ENCODE data around the gene SRGAP2B. TPM values are rescaled to one million over a fixed set of nuclear protein-coding genes. Genes with fewer than 3 reads are reported as not detected.
"Not testable (repeated sequence)": the region's sequence is repeated elsewhere in the genome, so short reads cannot be mapped to it uniquely, and the experiment has no call there.

SRGAP2B gene
- total and polyA plus RNA-seq, 2 of the 8 experiments (the other 6 are each of a cell fraction or from before 2014, with no cell fraction given) = 4.9 to 39.5 TPM

- H3K56ac ChIP-seq (replicated peaks; ENCODE audit: insufficient read length, low read depth, low read length); H2AFZ ChIP-seq (ENCODE audit: low read length); H3K79me2 ChIP-seq (ENCODE audit: control insufficient read depth in 1 of 2, insufficient read depth in 2 of 2, low read length in 2 of 2); H4K91ac ChIP-seq (replicated peaks; ENCODE audit: insufficient read length, low read length); H4K5ac ChIP-seq (ENCODE audit: insufficient read length, low read depth, low read length); H2BK15ac ChIP-seq (ENCODE audit: low read length); H3K9ac ChIP-seq (replicated peaks in 1 of 4; ENCODE audit: extremely low read depth in 1 of 4, low read depth in 3 of 4, low read length in 3 of 4); H2AK5ac ChIP-seq (ENCODE audit: low read depth, low read length); H2BK12ac ChIP-seq (ENCODE audit: low read depth, low read length); CTCF ChIA-PET (ENCODE audit: partially characterized antibody); POLR2A ChIA-PET (ENCODE audit: partially characterized antibody); H2BK120ac ChIP-seq (replicated peaks; ENCODE audit: low read depth, low read length); DNase-seq (ENCODE audit: low read depth in 1 of 2, low spot score in 2 of 2); H3K27ac ChIP-seq (ENCODE audit: low read depth, low read length); H3K4me1 ChIP-seq (replicated peaks in 1 of 4; ENCODE audit: control insufficient read depth in 3 of 4, insufficient read depth in 4 of 4, low read length in 3 of 4); H4K20me1 ChIP-seq (replicated peaks in 1 of 2; ENCODE audit: control insufficient read depth in 1 of 2, insufficient read depth in 2 of 2, low read length in 2 of 2); H3K27me3 ChIP-seq (replicated peaks in 1 of 4; ENCODE audit: control insufficient read depth in 3 of 4, extremely low read depth in 1 of 4, insufficient read depth in 3 of 4, low read length in 3 of 4); H3K4ac ChIP-seq (replicated peaks; ENCODE audit: insufficient read length, low read depth, low read length); H2BK5ac ChIP-seq (ENCODE audit: low read depth, low read length); H2BK20ac ChIP-seq (ENCODE audit: low read length); H4K8ac ChIP-seq (ENCODE audit: extremely low read depth, insufficient read depth, low read length); FAIRE-seq; H3K14ac ChIP-seq (ENCODE audit: insufficient read length); H3K4me3 ChIP-seq (ENCODE audit: extremely low read depth in 1 of 4, insufficient read depth in 2 of 4, low read depth in 3 of 4, low read length in 4 of 4); H3K36me3 ChIP-seq (ENCODE audit: control insufficient read depth in 2 of 4, insufficient read depth in 4 of 4, low read length in 3 of 4); H3K9me3 ChIP-seq (ENCODE audit: insufficient read depth in 2 of 2, low read depth in 1 of 2, low read length in 1 of 2); H3K79me1 ChIP-seq (ENCODE audit: low read depth, low read length); H3K23me2 ChIP-seq (ENCODE audit: low read depth, low read length); H3K18ac ChIP-seq (ENCODE audit: extremely low read depth, low read length); H3K4me2 ChIP-seq (ENCODE audit: insufficient read depth in 1 of 2, low read depth in 2 of 2, low read length in 2 of 2); H3K23ac ChIP-seq (ENCODE audit: insufficient read length): not testable (repeated sequence)
- WGBS, 2 experiments (ENCODE audit: extremely low coverage in 1 of 2, insufficient coverage in 1 of 2, insufficient read length in 1 of 2, insufficient replicate concordance in 2 of 2, low coverage in 1 of 2, low lambda C conversion rate in 2 of 2, missing lambda C conversion rate in 1 of 2) = 93% methylated on average over 4 of the region's 9 CpGs; no CpG with 5 or more reads in 1 of the 2 experiments
Measured at GRCh38 chr1:144893710-144894438, 201.3 kb downstream of the SRGAP2B start.

- H4K91ac ChIP-seq (replicated peaks; ENCODE audit: insufficient read length, low read length); H3K79me1 ChIP-seq (ENCODE audit: low read depth, low read length); H4K8ac ChIP-seq (ENCODE audit: extremely low read depth, insufficient read depth, low read length); H3K18ac ChIP-seq (ENCODE audit: extremely low read depth, low read length); H2AFZ ChIP-seq (ENCODE audit: low read length); H4K20me1 ChIP-seq (replicated peaks in 1 of 2; ENCODE audit: control insufficient read depth in 1 of 2, insufficient read depth in 2 of 2, low read length in 2 of 2); H3K79me2 ChIP-seq (ENCODE audit: control insufficient read depth in 1 of 2, insufficient read depth in 2 of 2, low read length in 2 of 2); H2BK12ac ChIP-seq (ENCODE audit: low read depth, low read length); H3K14ac ChIP-seq (ENCODE audit: insufficient read length); H4K5ac ChIP-seq (ENCODE audit: insufficient read length, low read depth, low read length); H3K36me3 ChIP-seq (ENCODE audit: control insufficient read depth in 2 of 4, insufficient read depth in 4 of 4, low read length in 3 of 4); H2BK20ac ChIP-seq (ENCODE audit: low read length); POLR2A ChIA-PET (ENCODE audit: partially characterized antibody); H3K9ac ChIP-seq (replicated peaks in 1 of 4; ENCODE audit: extremely low read depth in 1 of 4, low read depth in 3 of 4, low read length in 3 of 4); CTCF ChIA-PET (ENCODE audit: partially characterized antibody); DNase-seq (ENCODE audit: low read depth in 1 of 2, low spot score in 2 of 2); H3K4me3 ChIP-seq (ENCODE audit: extremely low read depth in 1 of 4, insufficient read depth in 2 of 4, low read depth in 3 of 4, low read length in 4 of 4); H2BK120ac ChIP-seq (replicated peaks; ENCODE audit: low read depth, low read length); H3K4ac ChIP-seq (replicated peaks; ENCODE audit: insufficient read length, low read depth, low read length); H3K27ac ChIP-seq (ENCODE audit: low read depth, low read length); H3K27me3 ChIP-seq (replicated peaks in 1 of 4; ENCODE audit: control insufficient read depth in 3 of 4, extremely low read depth in 1 of 4, insufficient read depth in 3 of 4, low read length in 3 of 4); H2BK15ac ChIP-seq (ENCODE audit: low read length); H3K4me2 ChIP-seq (ENCODE audit: insufficient read depth in 1 of 2, low read depth in 2 of 2, low read length in 2 of 2); H3K23me2 ChIP-seq (ENCODE audit: low read depth, low read length); H3K4me1 ChIP-seq (replicated peaks in 1 of 4; ENCODE audit: control insufficient read depth in 3 of 4, insufficient read depth in 4 of 4, low read length in 3 of 4); H3K23ac ChIP-seq (ENCODE audit: insufficient read length); H3K56ac ChIP-seq (replicated peaks; ENCODE audit: insufficient read length, low read depth, low read length); H2BK5ac ChIP-seq (ENCODE audit: low read depth, low read length); H3K9me3 ChIP-seq (ENCODE audit: insufficient read depth in 2 of 2, low read depth in 1 of 2, low read length in 1 of 2); H2AK5ac ChIP-seq (ENCODE audit: low read depth, low read length); FAIRE-seq: not testable (repeated sequence)
- WGBS, 2 experiments (ENCODE audit: extremely low coverage in 1 of 2, insufficient coverage in 1 of 2, insufficient read length in 1 of 2, insufficient replicate concordance in 2 of 2, low coverage in 1 of 2, low lambda C conversion rate in 2 of 2, missing lambda C conversion rate in 1 of 2) = no CpG with 5 or more reads among the region's 7 CpGs
Measured at GRCh38 chr1:144893062-144893461, 202.1 kb downstream of the SRGAP2B start.
